K562 (cell line): ENCODE results near the gene HIF1A. TPM values are rescaled to one million over a fixed set of nuclear protein-coding genes. Genes with fewer than 3 reads are reported as not detected.

Source experiments
- ATAC-seq: fragments of 200-7000 bp; cut with Tn5 transposase; 3 replicates; pipeline ENCODE4 v1.9.1; 2020; ENCODE audit warnings: moderate library complexity
- BruUV-seq: library from RNA; stranded (reverse); fragments of 400-500 nt; replicated peaks from 2 replicates; lab custom pipeline; 2021; lab: Mats Ljungman, UMichigan
- CTCF ChIA-PET: fragments of 300-600 bp; formaldehyde crosslinking; extraction: SDS; loops from one replicate; lab custom pipeline; 2021; ENCODE audit warnings: low intra/inter-chr PET ratio; lab: Yijun Ruan, JAX
- POLR2A ChIA-PET: fragments of 300-600, 350-650 bp; sonication (Branson Sonifier 250); formaldehyde crosslinking; extraction: SDS; loops from one replicate; lab custom pipeline; 2021; ENCODE audit warnings: antibody characterized with exemption, inconsistent platforms; lab: Yijun Ruan, JAX
- DNase-seq, 4 experiments: peaks; one replicate each; pipeline versions ENCODE4 v3.0.0 to v3.0.0-alpha.2; 2011 to 2018; ENCODE audit warnings: low spot score in 3 of 4, mixed read lengths in 3 of 4; ENCODE audit errors: extremely low read depth in 1 of 4
- FAIRE-seq: peaks from 2 replicates; lab custom pipeline; 2011; peaks lifted over from hg19 to GRCh38; lab: Jason Lieb, UNC
- H2AFZ ChIP-seq: 2 replicates; pipeline ENCODE4 v1.6.0; 2011; ENCODE audit warnings: low read depth, low read length, control low read depth, inconsistent platforms
- H3K27ac ChIP-seq: fragments of 200-600 bp; 3 replicates; pipeline ENCODE4 v1.8.0; 2011; ENCODE audit warnings: low read depth, mild to moderate bottlenecking, control low read depth, inconsistent platforms, low read length, moderate library complexity, mixed read lengths; ENCODE audit errors: extremely low read depth
- H3K27me3 ChIP-seq, 2 experiments: fragments of 300-600 bp in 1 of 2; 2 replicates in 1 of 2; 3 replicates in 1 of 2; pipeline versions ENCODE4 v1.6.0 to v1.8.0; 2011; ENCODE audit warnings: inconsistent platforms in 2 of 2, low read length in 2 of 2, mild to moderate bottlenecking in 1 of 2, mixed read lengths in 1 of 2, moderate library complexity in 1 of 2; ENCODE audit not compliant: control insufficient read depth in 2 of 2, insufficient read depth in 2 of 2
- H3K36me3 ChIP-seq: fragments of 300-600 bp; 3 replicates; pipeline ENCODE4 v1.8.0; 2011; ENCODE audit warnings: mild to moderate bottlenecking, low read length, inconsistent platforms; ENCODE audit not compliant: control insufficient read depth, insufficient read depth
- H3K4me1 ChIP-seq, 2 experiments: fragments of 200-600 bp in 1 of 2; replicated peaks in 1 of 2; 2 replicates in 1 of 2; 3 replicates in 1 of 2; pipeline versions ENCODE4 v1.5.1 to v1.8.0; 2011; ENCODE audit warnings: inconsistent platforms in 2 of 2, low read length in 2 of 2, mild to moderate bottlenecking in 1 of 2, mixed read lengths in 1 of 2, moderate library complexity in 1 of 2; ENCODE audit not compliant: control insufficient read depth in 2 of 2, insufficient read depth in 2 of 2
- H3K4me2 ChIP-seq: 2 replicates; pipeline ENCODE4 v1.6.1; 2011; ENCODE audit warnings: low read length, control low read depth, inconsistent platforms, mixed read lengths; ENCODE audit not compliant: insufficient read depth
- H3K4me3 ChIP-seq: fragments of 200-600 bp; sonication (generic), shearing (Covaris generic); 2 replicates; pipeline ENCODE4 v1.5.1; 2016; ENCODE audit warnings: control low read depth, inconsistent platforms
- H3K79me2 ChIP-seq: fragments of 200-600 bp; 3 replicates; pipeline ENCODE4 v1.8.0; 2011; ENCODE audit warnings: low read length, inconsistent platforms; ENCODE audit not compliant: control insufficient read depth, insufficient read depth
- H3K9ac ChIP-seq, 2 experiments: 2 replicates each; pipeline versions ENCODE4 v1.6.0 to v1.6.1; 2011; ENCODE audit warnings: low read depth in 2 of 2, low read length in 2 of 2, control low read depth in 1 of 2, inconsistent platforms in 1 of 2, mild to moderate bottlenecking in 1 of 2, mixed read lengths in 1 of 2; ENCODE audit not compliant: insufficient read depth in 1 of 2
- H3K9me1 ChIP-seq: one replicate; pipeline ENCODE4 v1.6.0; 2011; ENCODE audit warnings: inconsistent platforms, mild to moderate bottlenecking, low read length, moderate library complexity; ENCODE audit not compliant: control insufficient read depth, insufficient read depth
- H3K9me3 ChIP-seq: replicated peaks from 2 replicates; pipeline ENCODE4 v1.5.1; 2011; ENCODE audit warnings: low read depth, low read length, inconsistent platforms; ENCODE audit not compliant: control insufficient read depth, insufficient read depth
- H4K20me1 ChIP-seq: replicated peaks from 2 replicates; pipeline ENCODE4 v1.6.1; 2011; ENCODE audit warnings: low read length, inconsistent platforms, mixed read lengths; ENCODE audit not compliant: control insufficient read depth, insufficient read depth
- ATF4 ChIP-seq: fragments of 450-650 bp; formaldehyde crosslinking; IDR thresholded peaks from 2 replicates; pipeline ENCODE4 v1.4.0; 2022; ENCODE audit warnings: mild to moderate bottlenecking, moderate library complexity
- IRF1 ChIP-seq: sonication (generic); formaldehyde crosslinking; IDR thresholded peaks from 2 replicates; pipeline ENCODE4 v1.8.0; 2022; ENCODE audit warnings: missing genetic modification reagents, mild to moderate bottlenecking, borderline replicate concordance
- KAT2B ChIP-seq: IDR thresholded peaks from one replicate; pipeline ENCODE4 v1.6.1; 2012; ENCODE audit warnings: low read depth, mild to moderate bottlenecking, control low read depth, inconsistent platforms, low read length, moderate library complexity
- MTA3 ChIP-seq: fragments of 450-650 bp; formaldehyde crosslinking; IDR thresholded peaks from 2 replicates; pipeline ENCODE4 v1.6.1; 2017; ENCODE audit warnings: mild to moderate bottlenecking, borderline replicate concordance
- RBBP5 ChIP-seq: fragments of 200-600 bp; sonication (generic); IDR thresholded peaks from 2 replicates; pipeline ENCODE4 v1.6.1; 2012; ENCODE audit warnings: borderline replicate concordance, mild to moderate bottlenecking, low read length, control low read depth, inconsistent platforms; ENCODE audit not compliant: insufficient read depth, poor library complexity, severe bottlenecking
- RBM39 ChIP-seq: fragments of 200-400 bp; formaldehyde crosslinking; optimal IDR thresholded peaks from 2 replicates; pipeline ENCODE3; 2018; ENCODE audit warnings: low read depth, low read length
- SIN3B ChIP-seq: fragments of 450-650 bp; IDR thresholded peaks from 2 replicates; pipeline ENCODE4 v1.6.1; 2017; ENCODE audit warnings: low read depth, mild to moderate bottlenecking, moderate library complexity
- SIRT6 ChIP-seq: IDR thresholded peaks from one replicate; pipeline ENCODE4 v1.6.1; 2012; ENCODE audit warnings: low read depth, mild to moderate bottlenecking, control low read depth, inconsistent platforms, low read length, moderate library complexity
- TFAP4 ChIP-seq: sonication (generic); formaldehyde crosslinking; IDR thresholded peaks from 2 replicates; pipeline ENCODE4 v1.8.0; 2022; ENCODE audit warnings: missing genetic modification reagents, mild to moderate bottlenecking, moderate library complexity, borderline replicate concordance
- TRIM28 ChIP-seq: fragments of 450-650 bp; IDR thresholded peaks from 2 replicates; pipeline ENCODE4 v1.6.1; 2017
- ZKSCAN8 ChIP-seq: fragments of 200-800 bp; sonication (Bioruptor generic); IDR thresholded peaks from 2 replicates; pipeline ENCODE4 v1.6.1; 2016; ENCODE audit warnings: missing genetic modification characterization, missing compliant biosample characterization
- ZNF324 ChIP-seq: fragments of 250-450 bp; sonication (Bioruptor Pico); IDR thresholded peaks from 2 replicates; pipeline ENCODE4 v1.4.0; 2020; ENCODE audit warnings: mild to moderate bottlenecking
- ZNF780A ChIP-seq: fragments of 250-450 bp; sonication (Bioruptor Pico); IDR thresholded peaks from 2 replicates; pipeline ENCODE4 v1.5.0; 2021; ENCODE audit warnings: mild to moderate bottlenecking
- WGBS: fragments of 100-300 bp; shearing (Covaris generic); methylation state at CpG from one replicate; pipeline ENCODE4 v1.1.6; 2016; ENCODE audit warnings: low coverage, mixed read lengths; ENCODE audit not compliant: insufficient coverage; ENCODE audit errors: missing lambda C conversion rate; 5-methylcytosine and 5-hydroxymethylcytosine counted together
- in situ Hi-C: fragments of 300-500 bp; cut with MboI; formaldehyde crosslinking; loops from 4 replicates; pipeline ENCODE4 v1.15.0; 2018; ENCODE audit warnings: inconsistent platforms, mixed read lengths
- intact Hi-C: fragments of 100-400 bp; cut with micrococcal nuclease; formaldehyde crosslinking; loops from 2 replicates; pipeline ENCODE4 v1.14.2; 2022
- polyA plus RNA-seq, 8 experiments: library from polyadenylated mRNA; depleted of rRNA in 4 of 8; stranded (reverse) in 5 of 8; unstranded in 3 of 8; fragments of >200 nt; fragmentation: Nextera tagmentation in 2 of 8; fragmentation: Illumina TruSeq in 1 of 8; extraction: Ambion mirVana in 2 of 8; extraction: Trizol in 1 of 8; gene quantifications; 2 replicates each; pipeline versions ENCODE4 v1.2.1 to v1.2.3, GENCODE V29; 2011 to 2014; ENCODE audit warnings: inconsistent platforms in 1 of 8, missing spikeins in 1 of 8
- total RNA-seq, 7 experiments: library from RNA; depleted of rRNA in 6 of 7; stranded (reverse); fragments of >200 nt in 6 of 7; fragmentation: Illumina TruSeq in 2 of 7; extraction: Trizol in 2 of 7; gene quantifications; 2 replicates each; pipeline versions ENCODE4 v1.2.1 to v1.2.3, GENCODE V29; 2011 to 2021; ENCODE audit warnings: low replicate concordance in 1 of 7
- TF ChIP-seq, protein P1 (sequence below): fragments of 450-650 bp; conservative IDR thresholded peaks from 2 replicates; pipeline ENCODE4 v1.6.1; 2016; ENCODE audit warnings: missing genetic modification characterization, low read depth, mild to moderate bottlenecking, missing compliant biosample characterization, moderate library complexity

HIF1A gene
- total and polyA plus RNA-seq, 9 of the 15 experiments (the other 6 are each of a cell fraction or from before 2014, with no cell fraction given) = 5.9 to 35.3 (median 24.2) TPM

DNA sequence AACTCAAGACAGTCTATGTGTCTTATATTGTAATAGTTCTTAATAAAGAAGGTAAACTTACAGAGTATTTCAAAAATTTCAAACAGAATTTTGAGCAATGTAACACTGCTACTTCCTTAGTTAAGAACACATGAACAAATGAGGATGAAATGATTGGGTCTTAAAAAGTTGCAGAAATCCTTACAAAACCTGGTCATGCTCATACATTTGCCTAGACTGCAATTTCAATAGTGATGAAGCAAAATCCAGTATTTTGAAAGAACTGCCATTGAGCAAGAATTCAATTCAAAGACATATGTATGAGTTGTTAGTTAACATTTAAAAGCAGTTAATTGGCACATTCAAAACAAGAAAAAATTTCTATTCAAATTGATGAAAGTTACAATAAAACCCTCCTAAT is 17.8 kb upstream of the HIF1A start (continued):
- TF ChIP-seq ATF4 (CRISPR knock-in tag) = no peak
- no peak for TF ChIP-seq SIRT6
- no peak for TF ChIP-seq SIN3B
- TF ChIP-seq ZNF324 (CRISPR knock-in tag) = no peak

DNA sequence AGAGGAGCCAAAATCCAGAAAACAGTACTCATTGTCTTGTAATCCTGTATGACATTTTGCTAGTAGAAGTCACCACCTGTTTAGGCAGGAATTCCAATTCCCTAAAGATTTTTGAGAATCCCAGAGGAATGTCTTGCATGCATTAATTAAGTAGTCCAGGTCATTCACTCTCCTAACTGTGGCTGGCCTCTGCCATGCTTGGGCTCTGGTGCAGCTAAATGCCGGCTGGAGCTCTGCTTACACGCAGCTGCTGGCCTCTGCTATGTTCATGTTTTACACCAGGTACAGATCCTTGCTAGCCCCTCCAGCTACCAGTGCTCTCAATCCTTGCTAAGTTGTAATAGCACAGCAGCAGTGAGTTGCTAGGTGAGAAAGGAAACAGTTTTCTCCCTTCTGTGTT is 16.3 kb upstream of the HIF1A start:
- no peak overlapping the region for H3K9ac ChIP-seq
- no peak overlapping the region for H2AFZ ChIP-seq
- 0% methylated on average over 2 of the region's 2 CpGs for WGBS
- H3K79me2 ChIP-seq = no peaks in the 10 kb centered on the region
- H3K4me3 ChIP-seq = no peak overlapping the region
- BruUV-seq = no TSS peak
- no peak for TF ChIP-seq ZKSCAN8
- TF ChIP-seq TFAP4 (CRISPR knock-in tag) = no peak
- TF ChIP-seq KAT2B = no peak
- no peak for TF ChIP-seq TRIM28
- no peak for TF ChIP-seq RBBP5
- TF ChIP-seq, protein P1, sequence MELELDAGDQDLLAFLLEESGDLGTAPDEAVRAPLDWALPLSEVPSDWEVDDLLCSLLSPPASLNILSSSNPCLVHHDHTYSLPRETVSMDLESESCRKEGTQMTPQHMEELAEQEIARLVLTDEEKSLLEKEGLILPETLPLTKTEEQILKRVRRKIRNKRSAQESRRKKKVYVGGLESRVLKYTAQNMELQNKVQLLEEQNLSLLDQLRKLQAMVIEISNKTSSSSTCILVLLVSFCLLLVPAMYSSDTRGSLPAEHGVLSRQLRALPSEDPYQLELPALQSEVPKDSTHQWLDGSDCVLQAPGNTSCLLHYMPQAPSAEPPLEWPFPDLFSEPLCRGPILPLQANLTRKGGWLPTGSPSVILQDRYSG (tag) = no peak
- no peak for TF ChIP-seq RBM39
- TF ChIP-seq IRF1 (CRISPR knock-in tag) = no peak
- no peak for TF ChIP-seq MTA3
- TF ChIP-seq ZNF780A = no peak
- no peak for FAIRE-seq
- no peak for DNase-seq
- POLR2A ChIA-PET = no interaction called here
- no peaks in the 10 kb centered on the region for H3K36me3 ChIP-seq
- in situ Hi-C loops = no loop called here
- H3K27me3 ChIP-seq = peaks cover 9 to 12% of the 10 kb centered on the region in 2 experiments; a peak in 4 of 5 replicates
- H3K9me3 ChIP-seq = no peaks in the 10 kb centered on the region
- intact Hi-C loops = no loop called here
- no peak; the same call in 2 of the 3 replicates for ATAC-seq
- no peaks in the 10 kb centered on the region for H4K20me1 ChIP-seq
- H3K4me2 ChIP-seq = no peak overlapping the region
- no peaks in the 10 kb centered on the region for H3K9me1 ChIP-seq
- CTCF ChIA-PET = no interaction called here
- no peak overlapping the region for H3K27ac ChIP-seq
- H3K4me1 ChIP-seq = no peaks in the 10 kb centered on the region
